H9 (cell line): ENCODE measurements around the gene MICU2. TPM values are rescaled to one million over a fixed set of nuclear protein-coding genes. Genes with fewer than 3 reads are reported as not detected.

ENCODE experiments used
- DNase-seq: peaks from one replicate; pipeline ENCODE4 v3.0.0-alpha.2; 2017
- H2AFZ ChIP-seq: one replicate; pipeline ENCODE4 v1.6.1; 2013; ENCODE audit warnings: mild to moderate bottlenecking, low read length, control low read depth, moderate library complexity
- H2AK5ac ChIP-seq: 2 replicates; pipeline ENCODE4 v1.6.1; 2013; ENCODE audit warnings: low read length, control low read depth, mixed read lengths; ENCODE audit not compliant: insufficient read length
- H2BK120ac ChIP-seq: one replicate; pipeline ENCODE4 v1.6.1; 2013; ENCODE audit warnings: low read depth, mild to moderate bottlenecking, low read length, control low read depth, inconsistent platforms; ENCODE audit not compliant: poor library complexity, severe bottlenecking
- H2BK12ac ChIP-seq: 2 replicates; pipeline ENCODE4 v1.6.1; 2013; ENCODE audit warnings: low read length, control low read depth, mixed read lengths, low read depth; ENCODE audit not compliant: insufficient read length
- H2BK15ac ChIP-seq: 2 replicates; pipeline ENCODE4 v1.6.1; 2013; ENCODE audit warnings: low read depth, low read length, control low read depth
- H2BK20ac ChIP-seq: one replicate; pipeline ENCODE4 v1.6.1; 2013; ENCODE audit warnings: low read depth, mild to moderate bottlenecking, low read length, control low read depth, inconsistent platforms; ENCODE audit not compliant: poor library complexity, severe bottlenecking
- H2BK5ac ChIP-seq: 2 replicates; pipeline ENCODE4 v1.6.1; 2013; ENCODE audit warnings: low read length, control low read depth, mixed read lengths; ENCODE audit not compliant: insufficient read length
- H3K14ac ChIP-seq: 2 replicates; pipeline ENCODE4 v1.6.1; 2013; ENCODE audit warnings: low read length, control low read depth; ENCODE audit not compliant: insufficient read depth
- H3K18ac ChIP-seq: 2 replicates; pipeline ENCODE4 v1.6.1; 2013; ENCODE audit warnings: low read depth, mild to moderate bottlenecking, mixed read lengths, low read length, control low read depth; ENCODE audit not compliant: insufficient read length
- H3K23ac ChIP-seq: 2 replicates; pipeline ENCODE4 v1.6.1; 2013; ENCODE audit warnings: low read length, control low read depth, mixed read lengths, low read depth; ENCODE audit not compliant: insufficient read length
- H3K23me2 ChIP-seq: 2 replicates; pipeline ENCODE4 v1.6.1; 2013; ENCODE audit warnings: low read depth, mild to moderate bottlenecking, mixed read lengths, low read length, control low read depth; ENCODE audit not compliant: insufficient read length, poor library complexity, severe bottlenecking
- H3K27ac ChIP-seq: 2 replicates; pipeline ENCODE4 v1.5.1; 2013; ENCODE audit warnings: low read length, control low read depth, mixed read lengths, low read depth; ENCODE audit not compliant: insufficient read length
- H3K27me3 ChIP-seq: 2 replicates; pipeline ENCODE4 v1.6.1; 2013; ENCODE audit warnings: low read length, control low read depth, inconsistent platforms; ENCODE audit not compliant: insufficient read depth
- H3K4ac ChIP-seq: 2 replicates; pipeline ENCODE4 v1.6.1; 2013; ENCODE audit warnings: low read depth, mild to moderate bottlenecking, control low read depth, inconsistent platforms, low read length, moderate library complexity
- H3K4me1 ChIP-seq: 2 replicates; pipeline ENCODE4 v1.6.1; 2013; ENCODE audit warnings: low read length, control low read depth, inconsistent platforms; ENCODE audit not compliant: insufficient read depth
- H3K4me2 ChIP-seq: 2 replicates; pipeline ENCODE4 v1.6.1; 2013; ENCODE audit warnings: low read length, control low read depth, mixed read lengths; ENCODE audit not compliant: insufficient read length, insufficient read depth
- H3K56ac ChIP-seq: 2 replicates; pipeline ENCODE4 v1.6.1; 2013; ENCODE audit warnings: low read depth, mild to moderate bottlenecking, mixed read lengths, low read length, control low read depth; ENCODE audit not compliant: insufficient read length
- H3K79me1 ChIP-seq: 2 replicates; pipeline ENCODE4 v1.6.1; 2013; ENCODE audit warnings: low read depth, mild to moderate bottlenecking, moderate library complexity, low read length, control low read depth, inconsistent platforms; ENCODE audit not compliant: insufficient read depth, poor library complexity, severe bottlenecking
- H3K79me2 ChIP-seq: 2 replicates; pipeline ENCODE4 v1.6.1; 2013; ENCODE audit warnings: low read length, control low read depth, inconsistent platforms; ENCODE audit not compliant: insufficient read depth
- H3K9ac ChIP-seq: 2 replicates; pipeline ENCODE4 v1.6.1; 2013; ENCODE audit warnings: low read length, control low read depth, mixed read lengths; ENCODE audit not compliant: insufficient read length; ENCODE audit errors: extremely low read depth
- H3K9me3 ChIP-seq: one replicate; pipeline ENCODE4 v1.6.1; 2013; ENCODE audit warnings: low read depth, low read length, inconsistent platforms; ENCODE audit not compliant: control insufficient read depth
- H3T11ph ChIP-seq: one replicate; pipeline ENCODE4 v1.6.1; 2013; ENCODE audit warnings: mild to moderate bottlenecking, low read length, control low read depth, inconsistent platforms
- H4K20me1 ChIP-seq: one replicate; pipeline ENCODE4 v1.6.1; 2013; ENCODE audit not compliant: control insufficient read depth, insufficient read length, insufficient read depth
- H4K5ac ChIP-seq: 2 replicates; pipeline ENCODE4 v1.6.1; 2013; ENCODE audit warnings: low read depth, mild to moderate bottlenecking, mixed read lengths, low read length, control low read depth; ENCODE audit not compliant: insufficient read length
- H4K8ac ChIP-seq: replicated peaks from 2 replicates; pipeline ENCODE4 v1.6.1; 2013; ENCODE audit warnings: low read length, control low read depth, mixed read lengths, low read depth; ENCODE audit not compliant: insufficient read length
- H4K91ac ChIP-seq: 2 replicates; pipeline ENCODE4 v1.6.1; 2013; ENCODE audit warnings: low read depth, mild to moderate bottlenecking, moderate library complexity, mixed read lengths, low read length, control low read depth; ENCODE audit not compliant: insufficient read length
- H3K27ac Mint-ChIP-seq, 3 experiments: 2 replicates in 2 of 3; 3 replicates in 1 of 3; pipeline ENCODE4 v1.8.0; 2020 to 2021; ENCODE audit warnings: mixed read lengths in 3 of 3, mild to moderate bottlenecking in 1 of 3, moderate library complexity in 1 of 3
- H3K27me3 Mint-ChIP-seq: 2 replicates; pipeline ENCODE4 v1.8.0; 2021; ENCODE audit warnings: low read depth, mild to moderate bottlenecking, moderate library complexity, mixed read lengths
- H3K36me3 Mint-ChIP-seq, 3 experiments: 2 replicates in 2 of 3; 3 replicates in 1 of 3; pipeline ENCODE4 v1.8.0; 2020 to 2021; ENCODE audit warnings: low read depth in 3 of 3, mixed read lengths in 3 of 3; ENCODE audit not compliant: insufficient read depth in 1 of 3
- H3K4me1 Mint-ChIP-seq, 2 experiments: 2 replicates each; pipeline ENCODE4 v1.8.0; 2020; ENCODE audit warnings: mixed read lengths in 2 of 2
- H3K4me3 Mint-ChIP-seq, 2 experiments: 2 replicates in 1 of 2; 3 replicates in 1 of 2; pipeline ENCODE4 v1.8.0; 2020 to 2021; ENCODE audit warnings: mild to moderate bottlenecking in 2 of 2, mixed read lengths in 2 of 2, moderate library complexity in 1 of 2
- H3K9me3 Mint-ChIP-seq, 2 experiments: 2 replicates in 1 of 2; 3 replicates in 1 of 2; pipeline ENCODE4 v1.8.0; 2020; ENCODE audit warnings: mild to moderate bottlenecking in 2 of 2, mixed read lengths in 2 of 2, moderate library complexity in 1 of 2
- WGBS: extraction: QIAGEN DNeasy Blood & Tissue Kit; methylation state at CpG from one replicate; pipeline ENCODE4 v1.1.7; 2013; ENCODE audit warnings: missing lambda C conversion rate, low lambda C conversion rate, mixed read lengths; ENCODE audit not compliant: insufficient read length; ENCODE audit errors: extremely low coverage; 5-methylcytosine and 5-hydroxymethylcytosine counted together
- total RNA-seq: library from RNA; stranded (reverse); gene quantifications from 2 replicates; pipeline ENCODE4 v1.2.1, GENCODE V29; 2021
- TF ChIP-seq, protein P1 (sequence below): fragments of 200-600 bp; sonication (generic); conservative IDR thresholded peaks from 3 replicates; pipeline ENCODE4 v1.8.0; 2021; ENCODE audit warnings: antibody characterized with exemption, mild to moderate bottlenecking

The MICU2 gene
- total RNA-seq, 1 experiment from 2014 or later = 38.4 TPM

DNA sequence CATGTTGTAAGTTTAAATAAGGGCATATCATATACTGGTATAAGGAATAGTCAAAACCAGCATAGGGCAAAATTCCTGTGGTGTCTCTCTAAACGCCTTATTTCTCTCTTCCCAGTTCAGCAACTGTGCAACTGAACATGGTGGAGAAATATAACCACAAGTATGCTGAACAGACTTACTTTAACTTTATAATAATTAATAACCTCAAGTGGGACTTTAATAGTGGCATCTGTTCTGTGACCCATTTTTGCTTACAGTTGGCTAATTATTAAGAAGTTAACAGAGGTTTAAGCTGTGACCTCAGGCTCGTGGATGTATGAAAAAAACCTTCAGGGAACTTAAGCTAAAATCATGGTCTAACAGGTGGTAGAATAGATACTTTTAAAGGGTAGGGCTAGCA is 54.3 kb downstream of the MICU2 start:
- no peak overlapping the region for H3T11ph ChIP-seq
- no peak overlapping the region for H4K91ac ChIP-seq
- no peak overlapping the region for H2BK120ac ChIP-seq
- H3K4me1 Mint-ChIP-seq = no peaks in the 10 kb centered on the region
- H3K9me3 ChIP-seq = no peaks in the 10 kb centered on the region
- H3K9ac ChIP-seq = no peak overlapping the region
- H3K27ac Mint-ChIP-seq = no peak overlapping the region
- H4K8ac ChIP-seq = no peak overlapping the region
- no peaks in the 10 kb centered on the region for H3K27me3 ChIP-seq
- H3K23me2 ChIP-seq = no peaks in the 10 kb centered on the region
- no peaks in the 10 kb centered on the region for H3K79me2 ChIP-seq
- H3K27me3 Mint-ChIP-seq = no peaks in the 10 kb centered on the region
- no peak overlapping the region for H3K14ac ChIP-seq
- no peak overlapping the region for H2BK5ac ChIP-seq
- H2BK12ac ChIP-seq = no peak overlapping the region
- no CpG with 5 or more reads among the region's 2 CpGs for WGBS
- no peaks in the 10 kb centered on the region for H3K79me1 ChIP-seq
- H2AFZ ChIP-seq = no peak overlapping the region
- no peak overlapping the region for H4K5ac ChIP-seq
- peaks cover 0 to 7% of the 10 kb centered on the region in 2 experiments; a peak in 1 of 5 replicates for H3K9me3 Mint-ChIP-seq
- H3K23ac ChIP-seq = no peak overlapping the region
- no peaks in the 10 kb centered on the region for H4K20me1 ChIP-seq
- no peak overlapping the region for H3K4me3 Mint-ChIP-seq
- H3K4me1 ChIP-seq = no peaks in the 10 kb centered on the region
- H3K4ac ChIP-seq = no peak overlapping the region
- DNase-seq = no peak
- H3K4me2 ChIP-seq = no peak overlapping the region
- no peak overlapping the region for H2BK15ac ChIP-seq
- no peak overlapping the region for H3K18ac ChIP-seq
- H3K56ac ChIP-seq = no peak overlapping the region
- TF ChIP-seq, protein P1, sequence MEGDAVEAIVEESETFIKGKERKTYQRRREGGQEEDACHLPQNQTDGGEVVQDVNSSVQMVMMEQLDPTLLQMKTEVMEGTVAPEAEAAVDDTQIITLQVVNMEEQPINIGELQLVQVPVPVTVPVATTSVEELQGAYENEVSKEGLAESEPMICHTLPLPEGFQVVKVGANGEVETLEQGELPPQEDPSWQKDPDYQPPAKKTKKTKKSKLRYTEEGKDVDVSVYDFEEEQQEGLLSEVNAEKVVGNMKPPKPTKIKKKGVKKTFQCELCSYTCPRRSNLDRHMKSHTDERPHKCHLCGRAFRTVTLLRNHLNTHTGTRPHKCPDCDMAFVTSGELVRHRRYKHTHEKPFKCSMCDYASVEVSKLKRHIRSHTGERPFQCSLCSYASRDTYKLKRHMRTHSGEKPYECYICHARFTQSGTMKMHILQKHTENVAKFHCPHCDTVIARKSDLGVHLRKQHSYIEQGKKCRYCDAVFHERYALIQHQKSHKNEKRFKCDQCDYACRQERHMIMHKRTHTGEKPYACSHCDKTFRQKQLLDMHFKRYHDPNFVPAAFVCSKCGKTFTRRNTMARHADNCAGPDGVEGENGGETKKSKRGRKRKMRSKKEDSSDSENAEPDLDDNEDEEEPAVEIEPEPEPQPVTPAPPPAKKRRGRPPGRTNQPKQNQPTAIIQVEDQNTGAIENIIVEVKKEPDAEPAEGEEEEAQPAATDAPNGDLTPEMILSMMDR = no peak
- H3K36me3 Mint-ChIP-seq = peaks cover 9 to 12% (median 11%) of the 10 kb centered on the region in 3 experiments
- H2BK20ac ChIP-seq = no peak overlapping the region
- no peak overlapping the region for H3K27ac ChIP-seq
- H2AK5ac ChIP-seq = no peak overlapping the region
